Astrocyte of the cerebellum (primary cell): ENCODE results near the gene SYCP3.

Experiments used
- DNase-seq: peaks from one replicate; pipeline ENCODE4 v3.0.0-alpha.2; 2011; ENCODE audit warnings: low read depth
- H3K4me3 ChIP-seq: 2 replicates; pipeline ENCODE4 v1.5.1; 2011; ENCODE audit warnings: mild to moderate bottlenecking, low read depth, low read length, moderate library complexity
- CTCF ChIP-seq: IDR thresholded peaks from 2 replicates; pipeline ENCODE4 v1.5.1; 2012; ENCODE audit warnings: low read length, low read depth, moderate library complexity, mild to moderate bottlenecking; ENCODE audit errors: missing control alignments
- in situ Hi-C: cut with HindIII; loops from 2 replicates; pipeline ENCODE4 v1.10.0; 2017; ENCODE audit warnings: low sequenced_read_pairs

Gene SYCP3

GRCh38 chr12:101763246-101763931, 24.1 kb upstream of the SYCP3 start:
- no peak for TF ChIP-seq CTCF
- H3K4me3 ChIP-seq = no peak overlapping the region
- in situ Hi-C loops = no loop called here
- no peak for DNase-seq

- no peak for DNase-seq
- in situ Hi-C loops = no loop called here
- no peak for TF ChIP-seq CTCF
Measured at GRCh38 chr12:101761781-101762180, 22.5 kb upstream of the SYCP3 start.

GRCh38 chr12:101761350-101761749, 22.1 kb upstream of the SYCP3 start:
- in situ Hi-C loops = no loop called here
- no peak overlapping the region for H3K4me3 ChIP-seq
- DNase-seq = no peak
- no peak for TF ChIP-seq CTCF

More at GRCh38 chr12:101761781-101762180, 22.5 kb upstream of the SYCP3 start:
- H3K4me3 ChIP-seq = no peak overlapping the region

- in situ Hi-C loops = no loop called here
- H3K4me3 ChIP-seq = no peak overlapping the region
- DNase-seq = no peak
- TF ChIP-seq CTCF = peak; percentile 78
Measured at GRCh38 chr12:101759396-101760047, 20.3 kb upstream of the SYCP3 start.

GRCh38 chr12:101750152-101750551, 10.9 kb upstream of the SYCP3 start:
- no peak for DNase-seq
- no peak overlapping the region for H3K4me3 ChIP-seq
- in situ Hi-C loops = no loop called here
- TF ChIP-seq CTCF = no peak

GRCh38 chr12:101749657-101750056, 10.4 kb upstream of the SYCP3 start:
- in situ Hi-C loops = no loop called here
- TF ChIP-seq CTCF = no peak
- no peak for DNase-seq
- no peak overlapping the region for H3K4me3 ChIP-seq
